ENCODE results near the gene HP1BP3.

GRCh38 chr1:20717452-20718342 is 69.4 kb downstream of the HP1BP3 start, which contains the start of gene KIF17:
- no peak for TF ChIP-seq CTCF (IDR thresholded peaks at IDR 0.05; ENCODE audit: low read depth, low read length, missing input control)
- TF ChIP-seq YY1 (IDR thresholded peaks at IDR 0.05), result no peak
- TF ChIP-seq TAF1 (conservative IDR thresholded peaks at IDR 0.05), result no peak
- no peak for TF ChIP-seq JUND (IDR thresholded peaks at IDR 0.05)
- TF ChIP-seq ATF3 (IDR thresholded peaks at IDR 0.05), result no peak
- TF ChIP-seq MAX (IDR thresholded peaks at IDR 0.05), result no peak
- TF ChIP-seq GABPA (IDR thresholded peaks at IDR 0.05 in 1 of 2, conservative IDR thresholded peaks at IDR 0.05 in 1 of 2), result no peak
- TF ChIP-seq REST (IDR thresholded peaks at IDR 0.05), result no peak
- TF ChIP-seq ZBTB33 (IDR thresholded peaks at IDR 0.05), result no peak
- no peak for TF ChIP-seq SP1 (IDR thresholded peaks at IDR 0.05)
- TF ChIP-seq RXRA (IDR thresholded peaks at IDR 0.05), result no peak
